CD14-positive monocyte (primary cell): Measurements from ENCODE around the gene SELL. TPM values are rescaled to one million over a fixed set of nuclear protein-coding genes. Genes with fewer than 3 reads are reported as not detected.
A peak's percentile ranks its signal among the peaks of the same experiment; 100 is the strongest.
"Not testable (repeated sequence)": the region's sequence is repeated elsewhere in the genome, so short reads cannot be mapped to it uniquely, and the experiment has no call there.

Experiments used
- DNase-seq, 3 donors: peaks; one replicate each; pipeline ENCODE4 v3.0.0-alpha.2; 2011 to 2022
- H2AFZ ChIP-seq: 2 replicates; pipeline ENCODE4 v1.6.0; 2012; ENCODE audit warnings: mild to moderate bottlenecking, low read depth, low read length, inconsistent platforms; ENCODE audit not compliant: insufficient read depth, poor library complexity, severe bottlenecking
- H3K27ac ChIP-seq, 2 donors: 1 replicate in 1 of 2; 2 replicates in 1 of 2; pipeline ENCODE4 v1.5.1; 2012 to 2013; ENCODE audit warnings: low read length in 2 of 2, control low read depth in 1 of 2, inconsistent platforms in 1 of 2, low read depth in 1 of 2, mild to moderate bottlenecking in 1 of 2
- H3K27me3 ChIP-seq, 2 donors: one replicate each; pipeline versions ENCODE4 v1.6.0 to v1.6.1; 2011 to 2013; ENCODE audit warnings: low read length in 2 of 2; ENCODE audit not compliant: control insufficient read depth in 2 of 2, insufficient read depth in 2 of 2
- H3K36me3 ChIP-seq, 2 donors: replicated peaks in 1 of 2; 1 replicate in 1 of 2; 2 replicates in 1 of 2; pipeline versions ENCODE4 v1.5.1 to v1.6.1; 2012 to 2013; ENCODE audit warnings: low read length in 2 of 2, control low read depth in 1 of 2, inconsistent platforms in 1 of 2, mild to moderate bottlenecking in 1 of 2; ENCODE audit not compliant: insufficient read depth in 2 of 2, control insufficient read depth in 1 of 2
- H3K4me1 ChIP-seq, 2 donors: 1 replicate in 1 of 2; 2 replicates in 1 of 2; pipeline versions ENCODE4 v1.5.1 to v1.6.1; 2012 to 2013; ENCODE audit warnings: low read length in 2 of 2, control low read depth in 1 of 2, inconsistent platforms in 1 of 2, mild to moderate bottlenecking in 1 of 2, moderate library complexity in 1 of 2; ENCODE audit not compliant: insufficient read depth in 2 of 2, control insufficient read depth in 1 of 2
- H3K4me2 ChIP-seq: replicated peaks from 2 replicates; pipeline ENCODE3; 2012; ENCODE audit warnings: low read length, moderate library complexity, mild to moderate bottlenecking; ENCODE audit not compliant: poor library complexity, severe bottlenecking; ENCODE audit errors: extremely low read depth
- H3K4me3 ChIP-seq, 3 experiments: fragments of 200-600 bp in 1 of 3; sonication (generic) in 1 of 3; replicated peaks in 1 of 3; 1 replicate in 2 of 3; 2 replicates in 1 of 3; pipeline ENCODE4 v1.5.1; 2011 to 2013; ENCODE audit warnings: low read length in 3 of 3, mild to moderate bottlenecking in 3 of 3, control low read depth in 2 of 3, low read depth in 2 of 3, inconsistent platforms in 1 of 3, moderate library complexity in 1 of 3
- H3K79me2 ChIP-seq: 2 replicates; pipeline ENCODE4 v1.6.0; 2012; ENCODE audit warnings: mild to moderate bottlenecking, control low read depth, inconsistent platforms, low read length, moderate library complexity; ENCODE audit not compliant: insufficient read depth
- H3K9ac ChIP-seq: 2 replicates; pipeline ENCODE4 v1.6.0; 2017; ENCODE audit warnings: low read length, mild to moderate bottlenecking; ENCODE audit not compliant: insufficient read depth, poor library complexity, severe bottlenecking
- H3K9me3 ChIP-seq, 2 donors: replicated peaks in 1 of 2; 1 replicate in 1 of 2; 2 replicates in 1 of 2; pipeline versions ENCODE4 v1.5.1 to v1.6.1; 2012 to 2013; ENCODE audit warnings: low read length in 2 of 2, control low read depth in 1 of 2; ENCODE audit not compliant: control insufficient read depth in 1 of 2, insufficient read depth in 1 of 2
- H4K20me1 ChIP-seq: 2 replicates; pipeline ENCODE4 v1.6.0; 2012; ENCODE audit warnings: mild to moderate bottlenecking, low read length, control low read depth, moderate library complexity; ENCODE audit not compliant: insufficient read depth
- H3K27ac Mint-ChIP-seq, 7 donors: one replicate each; pipeline ENCODE4 v1.8.0; 2020; ENCODE audit warnings: mild to moderate bottlenecking in 7 of 7, mixed read lengths in 7 of 7, moderate library complexity in 6 of 7, inconsistent platforms in 2 of 7
- H3K27me3 Mint-ChIP-seq, 3 donors: one replicate each; pipeline ENCODE4 v1.8.0; 2021 to 2022; ENCODE audit warnings: low read depth in 3 of 3, mild to moderate bottlenecking in 3 of 3, mixed read lengths in 3 of 3, moderate library complexity in 3 of 3, inconsistent platforms in 1 of 3
- H3K36me3 Mint-ChIP-seq, 2 donors: one replicate each; pipeline ENCODE4 v1.8.0; 2020; ENCODE audit warnings: mixed read lengths in 2 of 2, inconsistent platforms in 1 of 2, mild to moderate bottlenecking in 1 of 2
- H3K4me1 Mint-ChIP-seq: one replicate; pipeline ENCODE4 v1.8.0; 2020; ENCODE audit warnings: mild to moderate bottlenecking, mixed read lengths
- H3K4me3 Mint-ChIP-seq, 2 donors: one replicate each; pipeline ENCODE4 v1.8.0; 2020; ENCODE audit warnings: mild to moderate bottlenecking in 2 of 2, mixed read lengths in 2 of 2, moderate library complexity in 1 of 2
- H3K9me3 Mint-ChIP-seq, 7 donors: one replicate each; pipeline ENCODE4 v1.8.0; 2020 to 2022; ENCODE audit warnings: mixed read lengths in 7 of 7, mild to moderate bottlenecking in 6 of 7, moderate library complexity in 6 of 7, inconsistent platforms in 2 of 7
- WGBS: methylation state at CpG from one replicate; pipeline ENCODE4 v1.1.5; 2013; ENCODE audit warnings: missing lambda C conversion rate; ENCODE audit not compliant: insufficient coverage; 5-methylcytosine and 5-hydroxymethylcytosine counted together
- intact Hi-C, 2 donors: fragments of 100-400 bp; cut with micrococcal nuclease; formaldehyde crosslinking; loops; one replicate each; pipeline versions ENCODE4 v1.15.0 to v1.15.1; 2023
- polyA plus RNA-seq, 3 donors: library from polyadenylated mRNA; depleted of rRNA in 1 of 3; unstranded in 2 of 3; stranded (reverse) in 1 of 3; fragments of 300-500 nt in 2 of 3; fragments of >200 nt in 1 of 3; fragmentation: Illumina TruSeq in 2 of 3; gene quantifications; 1 replicate in 2 of 3; 2 replicates in 1 of 3; pipeline ENCODE4 v1.2.3, GENCODE V29; 2012 to 2021

Gene SELL
- polyA plus RNA-seq, 3 donors = 153 to 1,885 (median 1,118) TPM

DNA sequence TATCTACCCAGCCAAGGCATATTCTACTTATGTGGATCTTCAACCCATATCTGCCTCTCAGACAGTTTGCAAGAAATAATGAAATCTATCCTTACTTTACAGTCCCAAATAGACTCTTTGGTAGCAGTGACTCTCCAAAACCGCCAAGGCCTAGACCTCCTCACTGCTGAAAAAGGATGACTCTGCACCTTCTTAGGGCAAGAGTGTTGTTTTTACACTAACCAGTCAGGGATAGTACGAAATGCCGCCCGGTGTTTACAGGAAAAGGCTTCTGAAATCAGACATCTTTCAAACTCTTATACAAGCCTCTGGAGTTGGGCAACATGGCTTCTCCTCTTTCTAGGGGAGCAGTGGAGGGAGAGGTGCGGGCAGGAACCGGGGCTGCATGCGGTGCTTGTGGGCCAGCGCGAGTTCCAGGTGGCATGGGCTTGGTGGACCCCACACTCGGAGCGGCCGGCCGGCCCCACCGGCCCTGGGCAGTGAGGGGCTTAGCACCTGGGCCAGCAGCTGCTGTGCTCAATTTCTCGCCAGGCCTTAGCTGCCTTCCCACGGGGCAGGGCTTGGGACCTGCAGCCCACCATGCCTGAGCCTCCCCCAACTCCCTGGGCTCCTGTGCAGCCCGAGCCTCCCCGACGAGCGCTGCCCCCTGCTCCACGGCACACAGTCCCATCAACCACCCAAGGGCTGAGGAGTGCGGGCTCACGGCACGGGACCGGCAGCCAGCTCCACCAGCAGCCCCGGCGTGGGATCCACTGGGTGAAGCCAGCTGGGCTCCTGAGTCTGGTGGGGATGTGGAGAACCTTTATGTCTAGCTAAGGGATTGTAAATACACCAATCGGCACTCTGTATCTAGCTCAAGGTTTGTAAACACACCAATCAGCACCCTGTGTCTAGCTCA is 43.5 kb downstream of the SELL start:
- Histone ChIP-seq H3K4me1 (peaks cover 19% of the 10 kb centered on the region in 2 donors), H3K4me2 (peak overlapping the region; percentile 60), H2AFZ (peak overlapping the region; percentile 74), H3K9ac (peak overlapping the region; percentile 32), H3K27ac (peak overlapping the region; percentile 48 to 77), H3K4me3 (peak overlapping the region in 2 of 3 experiments; percentile 6 to 66)
- peak in 2 of 3 donors; percentile 4 to 13 for DNase-seq
- Mint-ChIP-seq H3K4me3 (peak overlapping the region; percentile 73 to 87), H3K4me1 (peaks cover 39% of the 10 kb centered on the region), H3K27ac (peak overlapping the region; percentile 90 to 99 (median 96))
- H3K79me2 ChIP-seq, H3K36me3 Mint-ChIP-seq, H3K27me3 Mint-ChIP-seq, H3K36me3 ChIP-seq, H4K20me1 ChIP-seq, intact Hi-C loops, H3K27me3 ChIP-seq, H3K9me3 ChIP-seq, H3K9me3 Mint-ChIP-seq: not testable (repeated sequence)
- 62% methylated on average over 8 of the region's 28 CpGs for WGBS

- peak overlapping the region; percentile 74 for H2AFZ ChIP-seq
- DNase-seq = peak in 2 of 3 donors; percentile 8 to 19
- H3K9ac ChIP-seq = peak overlapping the region; percentile 32
- H3K36me3 Mint-ChIP-seq, H3K9me3 Mint-ChIP-seq, H3K79me2 ChIP-seq, H4K20me1 ChIP-seq, H3K27me3 Mint-ChIP-seq, H3K36me3 ChIP-seq, H3K9me3 ChIP-seq, H3K27me3 ChIP-seq, intact Hi-C loops: not testable (repeated sequence)
- peaks cover 45% of the 10 kb centered on the region for H3K4me1 Mint-ChIP-seq
- H3K27ac Mint-ChIP-seq = peak overlapping the region; percentile 90 to 99 (median 96)
- H3K27ac ChIP-seq = peak overlapping the region in 1 of 2 donors; percentile 77
- H3K4me1 ChIP-seq = peaks cover 19% of the 10 kb centered on the region in 2 donors
- H3K4me2 ChIP-seq = peak overlapping the region; percentile 60
- H3K4me3 Mint-ChIP-seq = peak overlapping the region; percentile 73 to 87
- 0% methylated on average over 1 of the region's 2 CpGs for WGBS
- peak overlapping the region in 2 of 3 experiments; percentile 6 to 66 for H3K4me3 ChIP-seq
These were observed 44.2 kb downstream of the SELL start for GRCh38 chr1:169667227-169667639.

- H3K4me2 ChIP-seq, DNase-seq, H3K27me3 Mint-ChIP-seq, H3K9me3 ChIP-seq, H3K27me3 ChIP-seq, H3K79me2 ChIP-seq, H3K4me3 ChIP-seq, H3K27ac ChIP-seq, H3K36me3 ChIP-seq, H3K36me3 Mint-ChIP-seq, H2AFZ ChIP-seq, H4K20me1 ChIP-seq, H3K27ac Mint-ChIP-seq, H3K9me3 Mint-ChIP-seq, intact Hi-C loops, H3K4me3 Mint-ChIP-seq, H3K9ac ChIP-seq: not testable (repeated sequence)
- peaks cover 11 to 13% of the 10 kb centered on the region in 2 donors for H3K4me1 ChIP-seq
- H3K4me1 Mint-ChIP-seq = peaks cover 44% of the 10 kb centered on the region
- 85% methylated on average over 4 of the region's 8 CpGs for WGBS
These were observed 48.7 kb downstream of the SELL start for GRCh38 chr1:169662680-169663079.

GRCh38 chr1:169661066-169661465 is 50.4 kb downstream of the SELL start:
- H4K20me1 ChIP-seq, H3K36me3 ChIP-seq, H3K9ac ChIP-seq, H3K4me3 Mint-ChIP-seq, H3K27ac Mint-ChIP-seq, H3K27me3 Mint-ChIP-seq, H2AFZ ChIP-seq, H3K4me3 ChIP-seq, H3K9me3 ChIP-seq, H3K4me1 ChIP-seq, H3K4me2 ChIP-seq, DNase-seq, H3K36me3 Mint-ChIP-seq, H3K27me3 ChIP-seq, intact Hi-C loops, H3K79me2 ChIP-seq, H3K27ac ChIP-seq: not testable (repeated sequence)
- peaks cover 47% of the 10 kb centered on the region for H3K4me1 Mint-ChIP-seq
- peaks cover 0 to 16% (median 3%) of the 10 kb centered on the region in 7 donors for H3K9me3 Mint-ChIP-seq
- 98% methylated on average over 8 of the region's 16 CpGs for WGBS
